ENCODE measurements around the gene FFAR4.

The FFAR4 gene

DNA sequence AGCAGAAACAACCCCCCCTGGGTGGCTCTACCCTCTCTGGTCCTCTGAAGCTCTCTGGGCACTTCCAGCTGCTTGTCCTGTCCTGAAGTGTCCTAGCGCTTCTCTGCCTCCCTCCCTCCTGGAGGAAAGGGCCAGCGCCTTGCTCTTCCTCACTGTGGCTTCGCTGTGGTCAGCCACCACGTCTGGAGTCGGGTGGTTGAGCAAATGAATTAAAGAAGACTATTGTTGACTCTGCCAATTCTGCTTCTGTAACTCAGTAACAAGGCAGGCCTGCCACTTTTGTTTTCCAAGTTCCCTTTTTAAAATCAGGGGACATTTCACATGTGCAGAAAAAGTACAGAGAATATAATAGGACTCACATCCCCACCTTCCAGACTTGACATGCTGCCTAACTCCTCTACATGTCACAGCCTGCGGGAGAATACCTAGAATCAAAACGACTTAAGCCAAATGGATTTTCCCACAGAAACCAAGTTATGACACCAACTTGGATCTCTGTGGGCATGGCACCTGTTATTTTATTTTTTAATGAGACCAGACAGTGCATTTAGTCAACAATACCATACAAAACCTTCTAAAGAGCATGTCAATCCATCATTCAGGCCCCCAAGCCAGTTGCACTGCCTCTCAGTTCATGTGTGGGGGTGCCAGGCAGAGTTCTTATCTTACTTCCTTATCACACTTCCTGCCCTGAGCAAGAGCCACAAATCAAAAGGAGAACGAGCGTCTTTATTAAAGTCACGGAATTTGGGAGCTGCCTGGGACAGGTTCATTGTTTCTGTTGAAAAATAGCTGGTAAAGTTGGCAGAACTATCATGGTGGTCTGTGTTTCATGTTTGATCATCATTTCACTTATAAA is 6.8 kb downstream of the FFAR4 start:
- no peak for DNase-seq

DNA sequence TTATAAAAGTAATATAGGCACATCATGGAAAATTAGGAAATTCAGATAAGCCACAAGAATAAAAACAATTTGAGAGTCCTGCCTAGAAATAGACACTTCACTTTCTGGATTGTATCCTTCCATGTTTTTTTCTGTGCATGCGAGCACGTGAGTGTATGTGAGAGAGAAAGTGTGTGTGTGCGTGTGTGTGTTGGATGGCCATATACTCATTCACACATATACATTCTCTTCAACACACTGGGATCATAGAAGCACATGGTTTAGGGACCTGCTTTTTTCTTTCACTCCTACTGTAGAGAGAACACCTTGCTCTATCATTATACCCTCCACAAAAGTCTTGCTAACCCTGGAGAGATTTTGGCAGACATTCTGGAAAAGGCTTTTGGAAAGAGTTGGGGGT is 7.5 kb downstream of the FFAR4 start:
- no peak for DNase-seq

DNA sequence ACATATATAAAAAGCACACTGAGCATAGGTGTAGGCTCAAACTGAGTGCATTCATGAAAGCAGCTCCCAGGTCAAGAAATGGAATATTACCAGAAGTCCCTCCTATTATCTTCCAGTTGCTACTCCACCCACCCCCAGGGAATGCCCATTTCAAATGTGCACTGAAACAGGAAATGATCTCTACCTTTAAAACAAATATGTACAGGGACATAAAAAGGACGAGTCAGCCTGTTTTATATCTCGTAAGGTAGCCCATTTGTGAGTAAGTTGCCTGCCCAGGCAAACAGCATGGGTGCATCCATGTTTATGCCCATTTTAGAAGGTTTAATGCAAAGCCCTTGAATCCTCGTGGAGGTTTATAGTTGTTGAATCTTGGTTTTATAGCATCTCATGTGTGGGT is 10.4 kb downstream of the FFAR4 start:
- no peak for DNase-seq

DNA sequence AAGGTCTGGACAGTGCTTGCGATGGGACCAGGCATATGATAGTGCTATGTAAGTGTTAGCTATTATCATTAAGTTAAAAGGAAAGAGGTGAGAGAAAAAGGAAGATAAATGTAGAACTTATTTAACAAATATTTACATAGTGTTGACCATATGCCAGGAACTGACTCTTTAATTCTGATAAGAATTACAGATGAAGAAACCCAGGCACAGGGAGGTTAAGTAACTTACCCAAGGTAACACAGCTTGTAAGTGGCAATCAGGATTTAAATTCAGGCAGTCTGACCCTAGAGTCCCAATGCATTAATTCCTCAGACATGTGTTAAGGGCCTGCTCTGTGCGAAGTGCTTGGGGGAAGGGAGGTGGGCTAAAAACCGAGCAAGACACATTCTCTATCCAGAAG is 11.1 kb downstream of the FFAR4 start:
- no peak for DNase-seq

DNA sequence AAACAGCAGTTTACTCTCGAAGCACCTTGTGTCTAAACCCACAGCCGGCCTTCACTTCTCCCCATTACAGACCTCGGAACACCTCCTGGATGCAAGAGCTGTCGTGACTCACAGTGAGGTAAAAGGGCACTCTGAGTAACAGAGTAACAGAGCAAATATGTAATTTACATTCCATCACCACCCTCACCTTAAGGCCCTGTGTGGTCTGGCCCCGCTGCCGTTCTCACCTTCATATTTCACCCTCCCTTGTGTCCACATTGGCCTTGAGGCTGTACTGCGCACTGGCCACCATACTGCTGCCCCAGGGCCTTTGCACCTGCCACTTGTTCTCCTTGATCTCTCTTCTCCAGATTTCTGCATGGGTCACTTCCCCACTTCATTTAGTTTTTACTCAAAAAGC is 12.6 kb downstream of the FFAR4 start:
- no peak for DNase-seq

DNA sequence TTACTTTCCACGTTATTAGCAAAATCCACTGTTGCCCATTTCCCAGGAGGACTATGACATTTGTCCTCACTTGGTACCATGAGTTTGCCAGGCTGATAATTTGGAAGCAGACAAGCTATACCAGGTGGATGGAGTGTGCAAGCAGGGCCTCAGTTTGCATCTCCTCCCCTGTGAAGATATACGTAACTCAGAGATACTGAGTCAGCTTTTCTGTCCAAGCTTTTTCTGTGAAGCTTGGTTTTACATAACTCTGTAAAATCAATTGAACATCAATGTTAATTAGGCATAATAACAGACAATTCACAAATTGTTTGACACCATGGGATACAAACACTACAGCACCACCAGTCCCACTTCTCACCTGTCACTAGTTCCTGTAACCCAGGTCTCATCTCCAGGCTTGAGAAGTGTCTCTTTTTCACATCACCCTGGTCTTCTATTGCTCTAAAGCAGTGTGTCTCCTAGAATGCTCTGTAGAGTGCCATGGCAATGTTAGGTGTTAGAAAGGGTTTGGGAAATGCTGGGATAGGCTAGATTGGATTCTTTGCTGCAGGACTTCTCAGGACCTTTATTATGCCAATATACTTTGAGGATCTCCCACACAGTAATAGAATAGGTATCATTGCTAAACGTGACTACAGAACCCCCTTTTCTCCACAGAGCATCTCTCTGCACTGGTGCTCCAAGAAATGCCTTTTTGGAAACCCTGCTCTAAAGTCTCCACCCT is 13.7 kb downstream of the FFAR4 start:
- DNase-seq = no peak

DNA sequence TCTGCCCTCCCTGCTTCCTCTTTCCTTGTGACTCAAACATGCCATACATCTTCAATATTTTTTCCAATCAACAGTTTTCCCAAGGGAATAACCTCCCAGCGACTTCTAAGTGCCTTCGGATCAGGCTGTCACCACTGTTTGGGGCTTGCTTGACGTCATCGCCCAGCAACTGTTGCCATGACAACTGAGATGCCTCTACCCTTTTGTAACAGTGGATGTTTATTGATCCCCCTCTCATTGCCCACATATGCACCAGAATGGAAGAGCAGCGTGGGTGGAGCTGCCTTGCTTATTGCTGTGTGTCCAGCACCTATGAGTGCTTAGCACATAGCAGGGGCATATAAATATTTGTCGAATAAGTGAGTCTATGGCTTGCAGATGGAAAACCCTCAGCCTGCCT is 14.4 kb downstream of the FFAR4 start:
- no peak for DNase-seq

DNA sequence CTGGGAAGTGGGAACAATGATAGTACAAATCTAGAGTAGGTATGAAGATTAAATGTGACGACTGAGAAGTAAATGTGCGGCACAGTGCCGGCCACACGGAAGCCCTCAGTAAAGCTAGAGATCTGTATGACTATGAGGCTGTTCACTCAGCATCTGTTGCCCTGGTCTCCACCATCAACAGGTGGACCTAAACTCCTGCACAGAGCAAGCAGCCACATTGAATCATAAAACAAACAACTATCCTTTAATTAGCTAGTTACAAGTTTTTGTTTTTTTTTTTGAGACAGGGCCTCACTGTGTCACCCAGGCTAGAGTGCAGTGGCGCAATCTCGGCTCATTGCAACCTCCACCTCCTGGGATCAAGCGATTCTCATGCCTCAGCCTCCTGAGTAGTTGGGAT is 18.0 kb downstream of the FFAR4 start:
- DNase-seq = no peak

DNA sequence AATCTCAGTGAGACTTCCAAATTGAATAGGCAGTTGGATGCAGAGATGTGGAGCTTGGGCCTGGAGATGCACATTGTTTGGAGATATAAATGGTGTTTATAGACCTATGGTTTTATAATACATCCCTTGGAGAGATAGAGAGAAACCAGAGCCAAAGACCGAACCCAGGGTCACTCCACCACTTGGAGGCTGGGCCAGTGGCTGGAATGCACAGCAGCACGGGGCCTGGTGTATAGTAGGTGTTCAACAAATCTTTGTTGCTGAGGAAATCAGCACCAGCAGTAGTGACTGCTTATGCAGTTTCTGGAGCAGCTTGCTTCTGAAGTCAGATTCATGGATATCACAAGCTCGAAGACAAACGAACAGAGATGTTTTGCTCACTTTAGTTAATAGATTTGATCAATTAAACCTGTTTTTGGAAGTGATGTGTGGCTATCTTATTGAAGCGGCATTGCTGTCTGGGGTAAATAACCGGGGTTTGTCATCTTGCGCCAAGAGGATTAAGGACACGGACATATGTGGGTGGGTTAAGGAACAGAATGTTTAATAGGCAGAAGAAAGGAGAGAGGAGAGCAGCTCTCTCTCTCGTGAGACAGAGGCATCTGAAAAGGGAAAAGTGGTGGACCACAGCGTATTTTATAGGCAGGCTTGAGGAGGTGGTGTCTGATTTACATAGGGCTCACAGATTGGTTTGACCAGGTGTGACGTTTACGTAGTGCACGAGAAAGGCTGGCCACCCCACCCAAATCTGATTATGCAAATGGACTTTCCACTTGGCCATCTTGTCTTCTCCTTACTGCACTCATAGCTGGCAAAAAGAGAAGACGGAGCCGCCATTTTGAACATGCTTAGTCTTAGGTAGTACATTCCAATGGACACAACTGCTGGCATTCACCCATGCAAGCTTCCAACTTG is 23.4 kb downstream of the FFAR4 start:
- DNase-seq = no peak

DNA sequence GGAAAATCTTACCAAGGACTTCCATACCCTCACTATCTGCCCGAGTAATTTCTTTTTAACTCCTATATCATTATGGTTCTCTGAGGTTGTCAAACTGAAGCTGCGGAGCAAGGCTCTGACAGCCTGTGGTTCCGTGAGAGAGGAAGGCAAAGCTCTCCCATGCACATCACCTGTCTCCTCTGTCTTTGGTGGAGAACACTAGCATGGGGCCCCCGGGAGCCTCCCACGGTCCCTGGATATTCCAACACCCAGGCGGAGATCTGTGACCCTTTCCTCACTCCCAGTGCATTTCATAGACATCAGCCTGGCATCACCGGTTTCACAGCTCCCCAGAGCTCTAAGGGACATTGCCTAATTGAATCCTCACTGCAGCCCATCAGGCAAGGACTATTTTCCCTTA is 24.2 kb downstream of the FFAR4 start:
- no peak for DNase-seq

DNA sequence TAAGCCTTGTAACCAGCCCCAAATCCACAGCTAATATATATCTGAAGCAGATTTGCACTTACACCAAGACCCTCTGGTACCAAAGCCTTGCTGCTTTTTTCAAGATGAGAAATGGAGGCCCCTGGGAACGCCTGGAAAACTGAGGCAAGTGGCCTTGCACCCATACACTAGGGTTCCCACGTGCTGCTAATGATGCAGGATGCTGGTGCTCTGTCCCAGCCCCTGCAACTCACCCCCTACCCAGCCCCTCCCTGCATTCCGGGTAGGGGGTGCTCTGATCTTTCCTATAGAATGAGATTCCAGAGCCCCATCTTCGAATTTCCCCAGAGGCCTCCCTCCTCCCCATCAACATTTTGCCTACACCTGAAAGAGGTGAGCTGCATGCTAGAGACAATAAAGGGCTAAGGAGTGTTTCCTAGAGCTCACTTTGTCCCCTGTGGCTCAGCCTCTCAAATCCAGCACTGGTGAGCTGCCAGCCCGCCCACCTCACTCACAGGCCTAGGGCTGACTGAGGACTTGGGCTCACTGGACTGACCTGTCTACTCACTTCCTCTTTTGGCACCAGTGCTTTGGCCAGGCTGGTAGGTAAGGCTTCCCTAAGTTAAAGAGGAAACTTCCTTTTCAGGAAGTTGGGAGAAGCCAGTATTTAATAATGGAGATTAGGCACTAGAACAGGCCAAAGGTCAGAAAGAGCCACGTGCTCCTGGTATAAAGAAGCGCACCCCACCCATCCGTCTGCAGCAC is 24.8 kb downstream of the FFAR4 start:
- DNase-seq = no peak

DNA sequence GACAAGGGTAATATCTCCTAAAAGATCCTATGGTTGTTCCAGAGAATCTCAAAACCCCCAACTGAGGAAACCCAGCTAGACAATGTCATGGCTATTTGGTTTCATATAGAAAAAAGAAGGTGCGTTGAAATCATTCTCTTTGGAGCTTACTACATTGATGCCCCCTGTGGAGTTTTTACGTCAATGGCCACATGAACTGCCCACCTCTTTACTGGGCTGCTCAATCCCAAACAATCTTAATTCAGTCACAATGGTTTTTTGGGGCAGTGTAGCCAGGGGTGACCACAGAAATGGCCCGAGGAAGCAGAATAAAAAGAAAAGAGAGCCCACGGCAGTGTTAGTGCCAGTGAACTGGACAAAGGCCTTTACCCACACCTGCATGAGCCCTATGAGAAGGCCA is 26.8 kb downstream of the FFAR4 start:
- no peak for DNase-seq

DNA sequence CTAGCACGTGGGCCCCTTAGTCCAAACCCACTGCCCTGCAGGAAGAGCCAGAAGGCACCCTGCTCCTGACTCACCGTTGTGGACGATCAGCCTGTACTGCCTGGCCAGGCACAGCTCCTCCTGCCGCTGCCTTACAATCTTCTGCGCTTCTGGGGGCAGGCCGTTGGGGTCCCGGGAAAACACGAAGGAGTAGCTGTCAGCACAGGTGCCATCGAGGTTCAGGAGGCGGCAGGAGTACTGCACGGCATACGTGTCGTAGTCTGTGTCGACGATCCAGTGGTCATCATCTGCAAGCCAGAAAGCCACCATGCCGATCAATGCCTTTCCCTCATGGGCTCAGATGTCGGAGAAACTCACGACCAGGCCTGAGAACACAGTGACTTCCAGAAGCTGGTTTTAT is 27.3 kb downstream of the FFAR4 start:
- no peak for DNase-seq

DNA sequence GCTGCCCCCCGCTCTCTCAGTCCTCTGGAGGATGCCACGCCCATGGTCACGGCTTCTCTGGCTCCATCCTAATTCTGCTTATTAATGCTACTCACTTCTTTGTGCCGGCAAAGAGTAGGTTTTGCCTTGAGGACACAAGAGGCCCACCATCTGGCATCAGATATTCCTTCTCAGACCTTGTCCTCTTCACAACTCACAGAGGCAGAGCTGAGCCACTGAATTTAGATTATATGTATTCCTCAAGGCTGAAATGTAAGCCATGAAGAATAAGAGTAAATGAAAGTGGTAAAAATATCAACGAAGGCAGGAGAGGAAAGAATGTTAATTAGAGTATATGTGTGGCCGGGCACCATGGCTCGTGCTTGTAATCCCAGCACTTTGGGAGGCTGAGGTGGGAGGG is 28.1 kb downstream of the FFAR4 start:
- no peak for DNase-seq

DNA sequence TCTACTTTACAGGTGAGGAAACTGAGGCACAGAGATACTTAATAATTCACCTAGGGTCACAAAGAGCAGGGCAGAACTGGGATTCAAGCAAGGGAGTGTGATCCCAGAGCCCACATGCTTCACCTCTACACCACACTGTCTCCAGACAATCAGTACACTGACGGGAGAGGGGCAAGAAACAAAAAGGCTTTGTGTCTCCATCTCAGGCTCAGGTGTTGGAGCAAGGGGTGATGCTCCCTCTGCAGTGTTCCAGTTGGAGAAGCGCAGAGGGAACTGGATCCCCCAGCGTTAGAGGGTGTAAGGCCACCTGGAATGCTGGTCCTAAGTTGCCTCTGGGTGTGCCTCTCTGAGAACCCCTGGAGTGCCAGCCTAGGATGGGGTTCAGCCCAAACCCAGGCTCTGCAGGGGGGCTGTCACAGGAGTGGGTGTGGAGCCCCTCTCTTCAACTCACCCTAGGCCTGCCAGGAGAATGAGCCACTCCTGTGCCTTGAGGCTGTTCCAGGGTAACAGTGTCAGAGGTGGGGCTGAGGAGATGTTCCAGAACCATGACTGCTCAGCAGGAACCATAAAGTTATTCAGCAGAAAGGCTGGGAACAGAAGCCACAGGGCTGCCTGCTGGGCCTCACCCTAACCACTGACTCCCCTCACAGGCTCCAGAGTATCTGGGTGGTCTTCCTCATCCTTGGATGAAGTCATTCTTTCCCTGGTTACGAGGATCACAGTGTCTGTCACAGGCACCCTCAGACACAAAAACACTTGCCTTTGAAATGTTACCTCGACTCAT is 29.1 kb downstream of the FFAR4 start:
- no peak for DNase-seq

DNA sequence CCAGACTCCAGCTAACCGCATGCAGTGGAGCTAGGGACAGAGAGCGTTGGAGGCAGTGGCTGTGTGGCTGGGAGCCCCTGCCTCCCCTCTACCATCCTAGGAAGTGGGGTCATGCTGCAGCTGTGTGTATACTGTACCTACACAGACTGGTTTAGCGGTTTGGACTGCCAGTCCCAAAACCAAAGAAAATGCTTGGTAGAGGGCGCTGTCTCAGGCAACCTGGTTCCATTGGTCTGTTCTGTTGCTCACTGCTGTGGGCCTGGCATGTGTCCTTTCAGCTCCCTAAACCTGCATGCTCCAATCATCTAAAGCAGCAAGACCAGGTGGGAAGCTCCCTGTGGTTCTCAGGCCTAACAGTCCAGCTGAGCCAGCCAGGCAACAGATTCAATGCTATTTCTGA is 30.1 kb downstream of the FFAR4 start:
- no peak for DNase-seq

DNA sequence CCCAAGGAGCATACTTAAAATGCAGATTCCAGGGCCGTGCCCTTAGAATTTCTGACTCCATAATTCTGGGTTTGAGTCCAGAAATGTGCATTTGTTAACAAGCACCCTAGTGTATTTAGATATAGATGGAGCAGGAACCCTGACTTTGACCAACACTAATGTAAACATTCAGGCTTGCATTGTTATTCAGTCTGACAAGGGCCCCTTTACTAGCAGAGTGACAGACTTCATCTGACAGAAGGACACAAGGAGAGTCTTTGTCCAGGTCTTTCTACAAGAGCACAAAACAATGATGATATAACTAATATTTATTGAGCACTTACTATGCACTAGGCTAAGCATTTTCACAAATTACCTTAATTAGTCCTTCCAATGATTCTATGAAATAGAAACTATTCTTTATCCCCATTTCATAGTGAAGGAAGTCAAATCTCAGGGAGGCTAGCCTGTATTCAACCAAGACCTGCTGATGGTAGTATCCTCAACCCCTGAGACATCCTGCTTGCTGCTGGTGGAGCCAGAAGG is 30.7 kb downstream of the FFAR4 start:
- DNase-seq = no peak

DNA sequence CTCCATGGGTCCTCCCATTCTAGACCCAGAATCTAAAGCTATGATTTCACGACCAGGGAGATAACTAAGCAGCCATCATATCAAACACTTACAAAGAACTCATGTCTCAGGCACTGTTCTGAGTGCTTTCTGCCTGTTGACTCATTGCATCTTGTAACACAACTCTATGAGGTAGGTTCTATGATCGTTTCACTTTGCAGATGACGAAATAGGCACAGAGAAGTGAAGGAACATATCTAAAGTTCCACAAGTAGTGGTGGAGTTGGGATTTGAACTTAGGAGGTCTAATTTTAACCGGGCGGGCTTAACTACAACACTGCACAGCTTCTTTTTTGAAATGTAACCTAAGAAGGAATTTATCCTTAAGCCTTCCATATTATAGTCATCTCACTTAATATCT is 31.7 kb downstream of the FFAR4 start:
- no peak for DNase-seq

DNA sequence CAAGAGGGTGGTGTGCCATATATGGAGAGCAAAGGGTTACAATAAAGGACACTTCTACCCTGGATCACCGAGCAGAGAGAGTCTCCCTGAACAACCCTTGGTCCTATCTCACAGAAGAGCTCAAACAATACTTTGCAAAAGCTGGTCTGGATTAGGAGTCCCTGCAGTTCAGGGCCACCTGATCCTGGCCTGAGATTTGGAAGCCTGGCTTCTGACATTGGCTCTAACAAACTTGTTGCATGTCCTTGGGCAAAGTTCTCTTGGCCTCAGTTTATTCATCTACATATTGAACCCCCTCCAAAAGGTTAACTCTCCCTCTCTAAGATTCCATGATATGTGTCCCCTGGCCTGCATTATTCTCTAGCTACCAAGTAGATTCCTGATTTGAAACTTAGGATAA is 32.9 kb downstream of the FFAR4 start:
- DNase-seq = no peak

DNA sequence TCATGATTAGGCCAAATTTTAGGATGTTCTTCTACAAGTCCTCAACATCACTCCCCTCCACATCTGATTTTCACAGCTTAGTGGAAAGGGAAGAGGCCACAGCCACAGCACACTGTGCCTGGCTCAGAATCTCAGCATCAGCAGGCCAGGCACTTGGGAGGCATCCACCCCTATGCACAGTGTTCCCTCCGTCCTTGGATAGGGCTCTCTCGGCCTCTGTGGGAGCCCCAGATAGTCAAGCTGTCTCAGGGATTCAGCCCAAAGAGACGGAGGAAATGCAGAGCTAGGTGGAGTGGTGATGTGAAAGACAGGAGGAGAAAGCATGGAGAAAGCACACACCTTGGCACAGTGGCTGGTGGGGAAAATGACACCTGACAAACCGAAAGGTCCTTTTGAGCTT is 33.3 kb downstream of the FFAR4 start:
- no peak for DNase-seq

DNA sequence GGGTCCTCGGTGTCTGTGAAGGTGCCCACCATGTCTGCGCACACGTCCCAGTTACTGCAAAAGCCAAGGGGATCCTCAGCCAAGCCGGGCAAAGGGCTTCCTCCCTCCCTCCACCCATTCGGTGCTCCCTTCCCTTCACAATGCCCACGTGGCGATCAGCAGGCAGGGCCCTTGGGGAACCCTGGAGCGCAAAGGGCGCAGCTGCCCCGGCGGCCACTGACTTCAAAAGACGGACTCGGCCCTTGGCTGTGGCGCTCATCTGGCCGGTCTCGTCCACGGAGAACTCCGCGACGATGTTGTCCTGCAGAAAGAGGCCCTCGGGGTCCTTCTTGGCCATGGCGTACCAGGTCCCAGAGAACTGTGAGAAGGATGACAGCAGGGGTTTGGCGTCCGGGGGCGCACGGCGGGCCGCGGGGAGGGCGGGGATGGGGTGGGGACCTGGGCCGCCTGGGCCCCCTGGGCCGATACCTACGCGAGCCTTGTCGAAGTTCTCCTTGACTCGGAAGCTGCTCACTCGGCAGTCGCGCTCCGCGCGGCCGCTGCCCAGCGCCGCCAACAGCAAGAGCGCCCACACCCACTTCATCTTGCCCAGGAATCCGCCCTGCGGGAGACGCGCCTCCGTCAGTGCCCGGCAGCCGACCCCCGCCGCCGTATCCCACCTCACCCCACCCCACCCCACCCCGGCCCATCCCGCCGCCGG is 34.1 kb downstream of the FFAR4 start:
- no peak for DNase-seq
